GM04504 (cell line): Measurements from ENCODE around the gene MTRF1.

Source experiments
- DNase-seq: peaks from one replicate; pipeline ENCODE4 v3.0.0-alpha.2; 2012; ENCODE audit warnings: low read depth

MTRF1 gene

GRCh38 chr13:41224113-41225110 is 39.0 kb downstream of the MTRF1 start:
- peak; percentile 32 for DNase-seq

DNA sequence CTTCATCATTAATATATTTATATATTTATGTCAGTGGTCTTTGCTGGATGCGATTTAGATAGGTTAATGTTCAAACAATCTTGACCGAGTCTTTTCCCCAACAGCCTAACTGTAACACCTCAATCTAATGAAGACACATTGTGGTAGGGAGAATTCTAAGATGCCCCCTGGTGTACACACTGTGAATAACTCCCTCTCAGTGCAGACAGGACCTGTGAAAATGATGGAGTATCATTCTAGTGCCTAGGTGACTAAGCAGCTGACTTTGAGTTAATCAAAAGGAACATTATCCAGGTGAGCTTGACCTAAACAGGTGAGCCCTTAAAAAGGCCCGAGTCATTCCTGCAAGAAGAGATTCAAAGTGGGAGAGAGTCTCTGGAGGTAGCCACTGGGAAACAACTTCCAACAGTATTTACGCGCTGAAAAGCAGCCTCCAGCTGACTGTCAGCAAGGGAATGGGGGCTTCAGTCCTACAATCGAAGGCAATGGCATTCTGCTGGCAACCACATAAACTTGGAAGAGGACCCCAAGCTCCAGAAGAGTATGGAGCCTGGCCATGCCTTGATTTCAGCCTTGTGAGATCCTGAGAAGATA is 41.0 kb downstream of the MTRF1 start:
- DNase-seq, result no peak

- DNase-seq, result no peak
Observed at GRCh38 chr13:41220401-41220800, 43.0 kb downstream of the MTRF1 start.

- no peak for DNase-seq
Observed at GRCh38 chr13:41216160-41216559, 47.2 kb downstream of the MTRF1 start.

DNA sequence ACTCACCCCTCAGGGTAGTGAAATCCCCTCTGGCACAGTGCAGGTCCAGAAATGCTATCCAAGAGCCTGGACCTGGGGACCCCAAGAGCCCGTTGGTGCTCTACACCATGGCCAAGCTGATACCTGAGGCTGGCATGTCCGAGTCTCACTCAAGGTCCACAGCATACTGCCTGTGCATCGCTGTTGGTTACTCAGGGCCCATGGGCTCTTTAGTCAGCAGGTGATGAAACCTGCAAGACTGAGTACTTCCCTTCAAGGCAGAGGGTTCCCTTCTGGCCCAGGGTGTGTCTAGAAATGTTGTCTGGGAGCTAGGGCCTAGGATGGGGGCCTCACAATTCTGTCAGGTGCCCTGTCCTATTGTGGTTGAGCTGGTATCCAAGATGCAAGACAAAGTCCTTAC is 49.5 kb downstream of the MTRF1 start:
- DNase-seq, result no peak

GRCh38 chr13:41213316-41213715 is 50.1 kb downstream of the MTRF1 start:
- DNase-seq, result no peak

DNA sequence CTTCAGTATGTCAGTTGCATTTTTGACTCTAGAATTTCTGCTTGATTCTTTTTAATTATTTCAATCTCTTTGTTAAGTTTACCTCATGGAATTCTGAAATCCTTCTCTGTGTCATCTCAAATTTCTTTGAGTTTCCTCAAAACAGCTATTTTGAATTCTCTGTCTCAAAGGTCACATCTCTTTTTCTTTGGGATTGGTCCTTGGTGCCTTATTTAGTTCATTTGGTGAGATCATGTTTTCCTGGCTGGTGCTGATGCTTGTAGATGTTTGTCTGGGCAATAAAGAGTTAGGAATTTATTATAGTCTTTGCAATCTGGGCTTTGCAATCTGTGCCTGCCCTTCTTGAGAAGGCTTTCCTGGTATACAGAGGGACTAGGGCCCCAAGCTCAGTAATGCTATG is 50.5 kb downstream of the MTRF1 start:
- DNase-seq, result no peak

DNA sequence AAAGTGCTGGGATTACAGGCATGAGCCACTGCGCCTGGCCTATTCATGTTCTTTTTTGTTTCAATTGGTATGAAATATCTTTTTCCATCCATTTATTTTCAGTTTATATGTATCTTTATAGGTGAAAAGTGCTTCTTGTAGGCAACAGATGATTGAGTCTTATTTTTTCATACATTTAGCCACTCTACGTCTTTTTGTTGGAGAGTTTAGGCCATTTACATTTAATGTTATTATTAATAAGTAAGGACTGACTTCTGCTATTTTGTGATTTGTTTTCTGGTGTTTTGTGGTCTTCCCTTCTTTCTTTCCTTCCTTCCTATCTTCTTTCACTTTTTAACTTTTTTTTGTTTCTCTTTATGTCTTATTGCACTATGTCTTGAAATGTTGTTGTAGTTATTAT is 52.3 kb downstream of the MTRF1 start:
- DNase-seq, result no peak

- no peak for DNase-seq
Observed at GRCh38 chr13:41206467-41206866, 56.9 kb downstream of the MTRF1 start.

GRCh38 chr13:41203810-41204209 is 59.6 kb downstream of the MTRF1 start:
- no peak for DNase-seq

DNA sequence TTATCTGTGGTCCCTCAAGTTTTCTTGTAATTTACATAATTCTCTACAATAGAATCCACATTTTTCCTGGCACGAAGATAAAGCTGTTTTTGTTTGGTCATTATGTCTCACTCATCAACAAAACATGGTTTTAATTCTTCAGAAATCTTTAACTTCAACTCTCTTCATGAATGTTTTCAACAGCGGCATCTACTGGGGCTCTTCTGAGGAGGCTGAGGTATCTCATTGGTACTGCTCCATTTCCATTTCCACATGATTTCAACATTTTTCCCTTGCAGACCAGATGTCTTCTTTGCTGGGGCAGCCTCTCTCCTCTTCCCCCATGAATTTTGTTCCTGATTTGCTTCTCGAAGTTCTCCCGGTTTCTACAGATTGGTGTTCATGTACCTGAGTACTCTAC is 63.2 kb downstream of the MTRF1 start:
- DNase-seq, result no peak

GRCh38 chr13:41199526-41199925 is 63.9 kb downstream of the MTRF1 start:
- DNase-seq, result no peak

GRCh38 chr13:41199079-41199478 is 64.3 kb downstream of the MTRF1 start:
- DNase-seq, result no peak

DNA sequence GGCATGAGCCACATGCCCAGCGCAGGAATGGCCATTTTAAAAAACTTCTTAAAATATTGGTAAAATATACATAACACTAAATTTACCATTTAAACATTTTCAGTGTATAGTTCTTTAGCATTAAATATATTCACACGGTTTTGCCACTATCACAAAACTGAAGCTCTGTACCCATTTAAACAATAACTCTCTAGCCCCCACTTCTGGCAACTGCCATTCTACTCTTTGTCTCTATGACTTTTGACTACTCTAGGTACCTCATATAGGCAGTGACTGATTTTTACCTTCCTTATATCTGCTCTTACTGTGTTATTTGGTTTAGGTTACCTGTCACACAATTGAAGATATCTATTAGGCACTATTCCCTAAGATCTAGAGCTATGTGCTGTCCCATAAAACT is 66.8 kb downstream of the MTRF1 start:
- no peak for DNase-seq

DNA sequence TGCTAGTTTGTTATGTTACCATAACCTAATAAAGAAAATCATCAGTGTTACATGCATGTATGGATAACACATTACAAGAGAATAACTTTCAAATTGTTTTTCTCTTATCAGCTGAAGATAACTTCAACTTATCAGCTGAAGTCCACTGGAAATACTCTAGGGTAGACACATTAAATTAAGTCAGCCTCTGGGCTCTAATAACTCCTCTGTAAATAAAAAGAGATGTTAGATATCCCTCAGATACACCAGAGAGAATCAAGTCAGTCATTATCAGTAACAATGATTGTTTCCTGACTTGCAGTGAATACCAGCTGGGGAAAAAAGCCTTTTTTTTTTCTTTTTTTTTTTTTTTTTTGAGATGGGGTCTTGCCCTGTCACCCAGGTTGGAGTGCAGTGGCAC is 67.4 kb downstream of the MTRF1 start:
- DNase-seq, result no peak

- DNase-seq, result peak; percentile 94
Observed at GRCh38 chr13:41193919-41194824, 69.2 kb downstream of the MTRF1 start, which contains the start of gene KBTBD7. Gene KBTBD7, minus strand, starts transcription at chr13:41194569. Its CDS starts 312 bp downstream, at chr13:41194257.

GRCh38 chr13:41193469-41193868 is 69.9 kb downstream of the MTRF1 start:
- DNase-seq, result no peak

- no peak for DNase-seq
Observed at GRCh38 chr13:41188584-41188983, 74.8 kb downstream of the MTRF1 start.

DNA sequence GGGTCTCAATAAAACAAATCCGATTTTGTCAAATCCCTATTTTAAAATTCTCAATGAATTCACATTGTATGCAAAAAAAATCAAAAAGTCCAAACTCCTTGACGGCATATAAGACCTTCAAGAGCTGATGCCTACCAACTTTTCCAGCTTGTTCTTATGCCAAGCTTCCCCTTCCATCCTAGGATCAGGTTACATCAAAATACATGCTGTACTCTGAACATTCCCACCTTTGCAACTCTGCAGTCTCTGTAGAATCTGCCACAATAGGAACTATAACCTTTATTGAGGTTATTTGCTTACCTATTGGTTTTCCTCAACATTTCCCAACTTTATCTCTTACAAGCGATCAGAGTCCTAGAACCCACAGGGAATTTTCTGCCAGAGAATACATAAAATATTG is 76.9 kb downstream of the MTRF1 start:
- no peak for DNase-seq

- DNase-seq, result no peak
Observed at GRCh38 chr13:41182231-41182630, 81.1 kb downstream of the MTRF1 start.

DNA sequence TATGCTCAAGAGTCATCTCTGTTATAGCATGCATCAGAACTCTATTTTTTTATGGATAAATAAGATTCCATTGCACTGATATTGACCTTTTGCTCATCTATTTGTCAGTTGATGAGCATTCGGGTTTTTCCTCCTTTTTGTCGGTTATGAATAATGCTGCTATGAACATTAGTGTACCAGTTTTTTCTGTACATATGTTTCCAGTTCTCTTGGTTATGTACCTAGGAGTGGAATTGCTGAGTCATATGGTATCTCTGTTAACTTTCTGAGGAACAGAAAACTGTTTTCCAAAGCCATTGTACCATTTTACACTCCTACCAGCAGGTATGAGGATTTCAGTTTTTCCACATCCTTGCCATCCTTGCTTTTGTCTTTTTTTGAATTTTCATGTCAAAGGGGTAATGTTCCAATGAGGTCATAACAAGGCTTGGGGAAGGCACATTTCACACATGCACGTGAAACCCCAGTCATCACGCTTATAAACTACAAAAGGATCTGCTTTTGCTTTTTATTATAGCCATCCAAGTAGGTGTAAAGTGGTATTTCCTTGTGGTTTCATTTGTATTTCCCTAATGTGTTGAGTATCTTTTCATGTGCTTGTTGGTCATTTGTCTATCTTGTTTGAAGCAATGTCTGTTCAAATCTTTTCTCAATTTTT is 83.7 kb downstream of the MTRF1 start:
- peak; percentile 24 for DNase-seq

DNA sequence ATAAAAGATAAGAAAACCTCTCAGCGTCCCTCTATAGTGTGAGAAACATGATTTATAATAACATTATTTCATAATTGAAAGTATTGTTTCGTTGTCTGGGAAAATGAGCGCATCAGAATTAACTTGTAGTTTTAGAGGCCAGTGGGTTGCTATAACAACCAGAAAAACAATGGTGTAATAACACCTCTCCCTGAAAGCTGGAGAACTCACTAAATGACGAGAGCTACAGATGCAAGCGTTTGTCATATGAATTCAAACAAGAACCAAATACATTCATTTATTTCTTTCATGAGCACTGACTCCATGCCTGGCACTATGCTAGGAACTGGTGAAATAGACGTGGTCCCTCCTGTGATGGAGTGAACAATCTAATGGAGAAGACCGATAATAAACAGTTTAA is 85.3 kb downstream of the MTRF1 start:
- no peak for DNase-seq
